K562 (cell line): ENCODE measurements around the gene ADGRG4. TPM values are rescaled to one million over a fixed set of nuclear protein-coding genes. Genes with fewer than 3 reads are reported as not detected.

ENCODE experiments used
- ATAC-seq: fragments of 200-7000 bp; cut with Tn5 transposase; 3 replicates; pipeline ENCODE4 v1.9.1; 2020; ENCODE audit warnings: moderate library complexity
- BruUV-seq: library from RNA; stranded (reverse); fragments of 400-500 nt; replicated peaks from 2 replicates; lab custom pipeline; 2021; lab: Mats Ljungman, UMichigan
- CTCF ChIA-PET: fragments of 300-600 bp; formaldehyde crosslinking; extraction: SDS; loops from one replicate; lab custom pipeline; 2021; ENCODE audit warnings: low intra/inter-chr PET ratio; lab: Yijun Ruan, JAX
- POLR2A ChIA-PET: fragments of 300-600, 350-650 bp; sonication (Branson Sonifier 250); formaldehyde crosslinking; extraction: SDS; loops from one replicate; lab custom pipeline; 2021; ENCODE audit warnings: antibody characterized with exemption, inconsistent platforms; lab: Yijun Ruan, JAX
- DNase-seq, 4 experiments: peaks; one replicate each; pipeline versions ENCODE4 v3.0.0 to v3.0.0-alpha.2; 2011 to 2018; ENCODE audit warnings: low spot score in 3 of 4, mixed read lengths in 3 of 4; ENCODE audit errors: extremely low read depth in 1 of 4
- FAIRE-seq: peaks from 2 replicates; lab custom pipeline; 2011; peaks lifted over from hg19 to GRCh38; lab: Jason Lieb, UNC
- H2AFZ ChIP-seq: 2 replicates; pipeline ENCODE4 v1.6.0; 2011; ENCODE audit warnings: low read depth, low read length, control low read depth, inconsistent platforms
- H3K27ac ChIP-seq: fragments of 200-600 bp; 3 replicates; pipeline ENCODE4 v1.8.0; 2011; ENCODE audit warnings: low read depth, mild to moderate bottlenecking, control low read depth, inconsistent platforms, low read length, moderate library complexity, mixed read lengths; ENCODE audit errors: extremely low read depth
- H3K27me3 ChIP-seq, 2 experiments: fragments of 300-600 bp in 1 of 2; 2 replicates in 1 of 2; 3 replicates in 1 of 2; pipeline versions ENCODE4 v1.6.0 to v1.8.0; 2011; ENCODE audit warnings: inconsistent platforms in 2 of 2, low read length in 2 of 2, mild to moderate bottlenecking in 1 of 2, mixed read lengths in 1 of 2, moderate library complexity in 1 of 2; ENCODE audit not compliant: control insufficient read depth in 2 of 2, insufficient read depth in 2 of 2
- H3K36me3 ChIP-seq: fragments of 300-600 bp; 3 replicates; pipeline ENCODE4 v1.8.0; 2011; ENCODE audit warnings: mild to moderate bottlenecking, low read length, inconsistent platforms; ENCODE audit not compliant: control insufficient read depth, insufficient read depth
- H3K4me1 ChIP-seq, 2 experiments: fragments of 200-600 bp in 1 of 2; replicated peaks in 1 of 2; 2 replicates in 1 of 2; 3 replicates in 1 of 2; pipeline versions ENCODE4 v1.5.1 to v1.8.0; 2011; ENCODE audit warnings: inconsistent platforms in 2 of 2, low read length in 2 of 2, mild to moderate bottlenecking in 1 of 2, mixed read lengths in 1 of 2, moderate library complexity in 1 of 2; ENCODE audit not compliant: control insufficient read depth in 2 of 2, insufficient read depth in 2 of 2
- H3K4me2 ChIP-seq: 2 replicates; pipeline ENCODE4 v1.6.1; 2011; ENCODE audit warnings: low read length, control low read depth, inconsistent platforms, mixed read lengths; ENCODE audit not compliant: insufficient read depth
- H3K4me3 ChIP-seq: fragments of 200-600 bp; sonication (generic), shearing (Covaris generic); 2 replicates; pipeline ENCODE4 v1.5.1; 2016; ENCODE audit warnings: control low read depth, inconsistent platforms
- H3K79me2 ChIP-seq: fragments of 200-600 bp; 3 replicates; pipeline ENCODE4 v1.8.0; 2011; ENCODE audit warnings: low read length, inconsistent platforms; ENCODE audit not compliant: control insufficient read depth, insufficient read depth
- H3K9ac ChIP-seq, 2 experiments: 2 replicates each; pipeline versions ENCODE4 v1.6.0 to v1.6.1; 2011; ENCODE audit warnings: low read depth in 2 of 2, low read length in 2 of 2, control low read depth in 1 of 2, inconsistent platforms in 1 of 2, mild to moderate bottlenecking in 1 of 2, mixed read lengths in 1 of 2; ENCODE audit not compliant: insufficient read depth in 1 of 2
- H3K9me1 ChIP-seq: one replicate; pipeline ENCODE4 v1.6.0; 2011; ENCODE audit warnings: inconsistent platforms, mild to moderate bottlenecking, low read length, moderate library complexity; ENCODE audit not compliant: control insufficient read depth, insufficient read depth
- H3K9me3 ChIP-seq: replicated peaks from 2 replicates; pipeline ENCODE4 v1.5.1; 2011; ENCODE audit warnings: low read depth, low read length, inconsistent platforms; ENCODE audit not compliant: control insufficient read depth, insufficient read depth
- H4K20me1 ChIP-seq: replicated peaks from 2 replicates; pipeline ENCODE4 v1.6.1; 2011; ENCODE audit warnings: low read length, inconsistent platforms, mixed read lengths; ENCODE audit not compliant: control insufficient read depth, insufficient read depth
- XRCC3 ChIP-seq: fragments of 450-650 bp; IDR thresholded peaks from 2 replicates; pipeline ENCODE4 v1.6.1; 2017; ENCODE audit warnings: mild to moderate bottlenecking, moderate library complexity
- ZNF316 ChIP-seq: fragments of 450-650 bp; IDR thresholded peaks from 2 replicates; pipeline ENCODE4 v1.6.1; 2016
- WGBS: fragments of 100-300 bp; shearing (Covaris generic); methylation state at CpG from one replicate; pipeline ENCODE4 v1.1.6; 2016; ENCODE audit warnings: low coverage, mixed read lengths; ENCODE audit not compliant: insufficient coverage; ENCODE audit errors: missing lambda C conversion rate; 5-methylcytosine and 5-hydroxymethylcytosine counted together
- in situ Hi-C: fragments of 300-500 bp; cut with MboI; formaldehyde crosslinking; loops from 4 replicates; pipeline ENCODE4 v1.15.0; 2018; ENCODE audit warnings: inconsistent platforms, mixed read lengths
- intact Hi-C: fragments of 100-400 bp; cut with micrococcal nuclease; formaldehyde crosslinking; loops from 2 replicates; pipeline ENCODE4 v1.14.2; 2022
- polyA plus RNA-seq, 8 experiments: library from polyadenylated mRNA; depleted of rRNA in 4 of 8; stranded (reverse) in 5 of 8; unstranded in 3 of 8; fragments of >200 nt; fragmentation: Nextera tagmentation in 2 of 8; fragmentation: Illumina TruSeq in 1 of 8; extraction: Ambion mirVana in 2 of 8; extraction: Trizol in 1 of 8; gene quantifications; 2 replicates each; pipeline versions ENCODE4 v1.2.1 to v1.2.3, GENCODE V29; 2011 to 2014; ENCODE audit warnings: inconsistent platforms in 1 of 8, missing spikeins in 1 of 8
- total RNA-seq, 7 experiments: library from RNA; depleted of rRNA in 6 of 7; stranded (reverse); fragments of >200 nt in 6 of 7; fragmentation: Illumina TruSeq in 2 of 7; extraction: Trizol in 2 of 7; gene quantifications; 2 replicates each; pipeline versions ENCODE4 v1.2.1 to v1.2.3, GENCODE V29; 2011 to 2021; ENCODE audit warnings: low replicate concordance in 1 of 7
- TF ChIP-seq, protein P1 (sequence below): fragments of 250-450 bp; sonication (Bioruptor Pico); IDR thresholded peaks from 2 replicates; pipeline ENCODE4 v1.8.0; 2022; ENCODE audit warnings: inconsistent platforms, mild to moderate bottlenecking, moderate library complexity, borderline replicate concordance

The ADGRG4 gene
- total and polyA plus RNA-seq, 9 of the 15 experiments (the other 6 are each of a cell fraction or from before 2014, with no cell fraction given), result not detected

DNA sequence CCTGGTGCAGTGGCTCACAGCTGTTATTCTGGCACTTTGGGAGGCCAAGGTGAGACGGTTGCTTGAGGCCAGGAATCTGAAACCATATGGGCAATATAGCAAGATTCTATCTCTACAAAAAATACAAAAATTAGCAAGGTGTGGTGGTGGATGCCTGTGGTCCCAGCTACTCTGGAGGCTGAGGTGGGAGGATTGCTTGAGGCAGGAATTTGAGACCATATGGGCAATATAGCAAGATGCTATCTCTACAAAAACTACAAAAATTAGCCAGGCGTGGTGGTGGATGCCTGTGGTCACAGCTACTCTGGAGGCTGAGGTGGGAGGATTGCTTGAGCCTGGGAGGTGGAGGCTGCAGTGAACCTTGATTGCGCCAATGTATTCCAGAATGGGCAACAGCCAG lies 2.3 kb downstream of the ADGRG4 start:
- POLR2A ChIA-PET, result interaction anchor here (0.7 kb wide), 1 partner anchor 335 kb away, joined by 3 read pairs; no protein-coding TSS in a partner anchor

DNA sequence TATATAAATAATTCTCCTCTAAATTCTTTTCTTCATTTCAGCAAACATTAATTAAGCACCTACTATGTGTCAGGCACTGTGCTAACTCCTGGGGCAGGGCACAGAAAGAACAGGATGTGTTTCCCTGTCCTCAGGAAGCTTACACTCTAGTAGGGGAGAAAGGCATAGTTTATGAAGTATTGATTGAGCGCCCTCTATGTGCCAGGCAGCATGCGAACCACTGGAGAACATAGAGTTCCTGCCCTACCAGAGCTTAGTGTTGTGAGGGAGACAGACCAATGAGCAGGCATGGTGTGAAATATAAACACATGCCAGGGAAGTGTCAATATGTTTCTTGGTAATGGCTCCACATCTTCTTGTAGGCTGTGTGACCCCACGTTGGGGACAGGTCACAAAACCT lies 3.7 kb downstream of the ADGRG4 start:
- Histone ChIP-seq H3K9ac (no peak overlapping the region), H3K9me1 (no peaks in the 10 kb centered on the region), H3K36me3 (no peaks in the 10 kb centered on the region), H3K4me3 (no peak overlapping the region), H3K27ac (no peak overlapping the region), H3K9me3 (no peaks in the 10 kb centered on the region)
- no TSS peak for BruUV-seq
- CTCF ChIA-PET, result no interaction called here
- no peak for ATAC-seq
- peak; percentile 28; the same call in 1 of the 2 replicates for TF ChIP-seq ZNF316
- TF ChIP-seq, protein P1, sequence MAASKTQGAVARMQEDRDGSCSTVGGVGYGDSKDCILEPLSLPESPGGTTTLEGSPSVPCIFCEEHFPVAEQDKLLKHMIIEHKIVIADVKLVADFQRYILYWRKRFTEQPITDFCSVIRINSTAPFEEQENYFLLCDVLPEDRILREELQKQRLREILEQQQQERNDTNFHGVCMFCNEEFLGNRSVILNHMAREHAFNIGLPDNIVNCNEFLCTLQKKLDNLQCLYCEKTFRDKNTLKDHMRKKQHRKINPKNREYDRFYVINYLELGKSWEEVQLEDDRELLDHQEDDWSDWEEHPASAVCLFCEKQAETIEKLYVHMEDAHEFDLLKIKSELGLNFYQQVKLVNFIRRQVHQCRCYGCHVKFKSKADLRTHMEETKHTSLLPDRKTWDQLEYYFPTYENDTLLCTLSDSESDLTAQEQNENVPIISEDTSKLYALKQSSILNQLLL (CRISPR knock-in tag), result no peak
- TF ChIP-seq, all 486 proteins: peak for 1
- H3K4me2 ChIP-seq, result no peak overlapping the region
- DNase-seq, result peak in 1 of 4 experiments; percentile 5
- WGBS, result 11% methylated on average over 3 of the region's 3 CpGs
- no peak for FAIRE-seq
- intact Hi-C loops, result no loop called here
- in situ Hi-C loops, result no loop called here
- no peak overlapping the region for H2AFZ ChIP-seq
- POLR2A ChIA-PET, result no interaction called here
- peaks cover 0 to 4% of the 10 kb centered on the region in 2 experiments; a peak in 2 of 5 replicates for H3K4me1 ChIP-seq
- H3K79me2 ChIP-seq, result no peaks in the 10 kb centered on the region
- peaks cover 0 to 2% of the 10 kb centered on the region in 2 experiments; a peak in 1 of 5 replicates for H3K27me3 ChIP-seq
- no peaks in the 10 kb centered on the region for H4K20me1 ChIP-seq

More for the DNA sequence above, 2.3 kb downstream of the ADGRG4 start:
- in situ Hi-C loops, result no loop called here
- Histone ChIP-seq H3K4me1 (peaks cover 0 to 4% of the 10 kb centered on the region in 2 experiments; a peak in 2 of 5 replicates), H3K9me1 (no peaks in the 10 kb centered on the region), H2AFZ (no peak overlapping the region), H3K36me3 (no peaks in the 10 kb centered on the region), H3K79me2 (no peaks in the 10 kb centered on the region), H3K4me2 (no peak overlapping the region), H4K20me1 (no peaks in the 10 kb centered on the region), H3K4me3 (no peak overlapping the region), H3K27me3 (no peaks in the 10 kb centered on the region), H3K9me3 (no peaks in the 10 kb centered on the region), H3K27ac (no peak overlapping the region), H3K9ac (no peak overlapping the region)
- DNase-seq (no peak), ATAC-seq (no peak), FAIRE-seq (no peak)
- intact Hi-C loops, result no loop called here
- BruUV-seq, result no TSS peak
- no peak for TF ChIP-seq XRCC3
- CTCF ChIA-PET, result no interaction called here
- WGBS, result 0% methylated on average over 2 of the region's 3 CpGs
